Testis (tissue), 2 donors: ENCODE results near the gene CDYL2.

Experiments used
- CTCF ChIP-seq, 3 experiments: fragments of 450-650 bp in 2 of 3; fragments of 200-600 bp in 1 of 3; sonication (generic) in 1 of 3; IDR thresholded peaks; one replicate each; pipeline ENCODE4 v1.5.1; 2016 to 2019; ENCODE audit warnings: antibody characterized with exemption in 3 of 3, mild to moderate bottlenecking in 2 of 3, moderate library complexity in 1 of 3
- POLR2A ChIP-seq: fragments of 450-650 bp; IDR thresholded peaks from one replicate; pipeline ENCODE4 v1.6.1; 2017; ENCODE audit warnings: antibody characterized with exemption, mild to moderate bottlenecking, moderate library complexity

GRCh38 chr16:80689487-80689886, 114.9 kb downstream of the CDYL2 start:
- TF ChIP-seq POLR2A (no peak), CTCF (IDR thresholded peaks at IDR 0.05) (no peak)
